ENCODE measurements around the gene BPI.

The BPI gene

DNA sequence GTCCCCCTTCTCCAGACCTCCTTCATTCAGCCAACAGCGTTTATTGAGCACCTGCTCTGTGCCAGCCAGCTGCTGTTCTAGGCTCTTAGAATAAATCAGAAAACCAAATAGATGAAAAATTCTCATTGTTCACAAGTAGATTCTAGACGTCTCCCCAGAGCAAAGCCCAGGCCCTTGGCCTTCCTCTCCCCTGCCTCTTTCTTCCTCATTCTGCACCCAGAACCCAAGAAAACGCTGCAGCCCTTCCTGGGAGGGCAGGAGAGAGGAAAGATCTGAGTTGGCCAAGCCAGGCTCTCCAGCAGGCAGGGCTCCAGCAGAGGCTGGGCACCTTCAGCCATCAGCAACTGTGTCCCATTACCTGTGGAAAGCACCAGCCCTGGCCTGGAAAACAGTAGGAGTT lies 12.0 kb upstream of the BPI start:
- ChIA-PET CTCF (interaction anchor here (0.6 to 2.3 kb wide), 14 partner anchors 9 to 71 kb away, joined by 3 to 9 read pairs (median 4); no protein-coding TSS in a partner anchor), POLR2A (interaction anchor here (0.6 kb wide), 1 partner anchor 16 kb away, joined by 3 read pairs; no protein-coding TSS in a partner anchor)
- DNase-seq (ENCODE audit: low read depth, low spot score) = no peak
- TF ChIP-seq, protein P1, sequence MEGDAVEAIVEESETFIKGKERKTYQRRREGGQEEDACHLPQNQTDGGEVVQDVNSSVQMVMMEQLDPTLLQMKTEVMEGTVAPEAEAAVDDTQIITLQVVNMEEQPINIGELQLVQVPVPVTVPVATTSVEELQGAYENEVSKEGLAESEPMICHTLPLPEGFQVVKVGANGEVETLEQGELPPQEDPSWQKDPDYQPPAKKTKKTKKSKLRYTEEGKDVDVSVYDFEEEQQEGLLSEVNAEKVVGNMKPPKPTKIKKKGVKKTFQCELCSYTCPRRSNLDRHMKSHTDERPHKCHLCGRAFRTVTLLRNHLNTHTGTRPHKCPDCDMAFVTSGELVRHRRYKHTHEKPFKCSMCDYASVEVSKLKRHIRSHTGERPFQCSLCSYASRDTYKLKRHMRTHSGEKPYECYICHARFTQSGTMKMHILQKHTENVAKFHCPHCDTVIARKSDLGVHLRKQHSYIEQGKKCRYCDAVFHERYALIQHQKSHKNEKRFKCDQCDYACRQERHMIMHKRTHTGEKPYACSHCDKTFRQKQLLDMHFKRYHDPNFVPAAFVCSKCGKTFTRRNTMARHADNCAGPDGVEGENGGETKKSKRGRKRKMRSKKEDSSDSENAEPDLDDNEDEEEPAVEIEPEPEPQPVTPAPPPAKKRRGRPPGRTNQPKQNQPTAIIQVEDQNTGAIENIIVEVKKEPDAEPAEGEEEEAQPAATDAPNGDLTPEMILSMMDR (IDR thresholded peaks at IDR 0.05; ENCODE audit: insufficient read depth, low read length, missing control alignments) = no peak
- no peak overlapping the region for H3K4me3 ChIP-seq (ENCODE audit: low read depth, low read length)

DNA sequence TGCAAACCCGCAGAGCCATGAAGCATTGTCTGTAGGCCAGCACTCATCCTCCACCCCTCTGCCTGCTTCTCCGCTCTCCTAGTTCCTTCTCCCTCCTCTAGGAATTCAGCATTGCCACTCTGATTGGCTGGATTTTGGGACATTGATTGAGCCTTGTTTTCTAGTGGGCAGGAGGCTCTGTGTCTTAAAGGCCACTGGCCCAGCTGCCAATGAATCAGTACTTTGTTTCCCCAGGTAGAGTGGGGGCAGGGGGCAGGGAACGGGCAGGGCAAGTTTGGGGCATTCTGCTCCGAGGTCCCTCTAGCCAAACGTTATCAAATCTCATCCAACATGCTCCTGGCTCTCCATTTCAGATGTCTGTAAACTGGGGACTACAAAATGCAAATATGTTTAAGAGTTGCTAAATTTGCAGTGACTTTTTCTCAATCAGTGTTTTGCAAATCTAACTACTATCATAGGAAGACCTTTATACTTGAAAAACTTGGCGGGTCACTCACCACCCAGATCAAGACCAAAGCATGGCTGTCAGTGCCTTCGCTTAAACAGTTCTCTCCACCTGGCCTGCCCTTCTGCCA lies 10.4 kb upstream of the BPI start:
- ChIA-PET POLR2A (no interaction called here), CTCF (interaction anchor here (1.0 kb wide), 1 partner anchor 236 kb away, joined by 4 read pairs; no protein-coding TSS in a partner anchor)
- TF ChIP-seq, protein P1 (IDR thresholded peaks at IDR 0.05; ENCODE audit: insufficient read depth, low read length, missing control alignments) = no peak
- no peak overlapping the region for H3K4me3 ChIP-seq (ENCODE audit: low read depth, low read length)
- no peak for DNase-seq (ENCODE audit: low read depth, low spot score)

DNA sequence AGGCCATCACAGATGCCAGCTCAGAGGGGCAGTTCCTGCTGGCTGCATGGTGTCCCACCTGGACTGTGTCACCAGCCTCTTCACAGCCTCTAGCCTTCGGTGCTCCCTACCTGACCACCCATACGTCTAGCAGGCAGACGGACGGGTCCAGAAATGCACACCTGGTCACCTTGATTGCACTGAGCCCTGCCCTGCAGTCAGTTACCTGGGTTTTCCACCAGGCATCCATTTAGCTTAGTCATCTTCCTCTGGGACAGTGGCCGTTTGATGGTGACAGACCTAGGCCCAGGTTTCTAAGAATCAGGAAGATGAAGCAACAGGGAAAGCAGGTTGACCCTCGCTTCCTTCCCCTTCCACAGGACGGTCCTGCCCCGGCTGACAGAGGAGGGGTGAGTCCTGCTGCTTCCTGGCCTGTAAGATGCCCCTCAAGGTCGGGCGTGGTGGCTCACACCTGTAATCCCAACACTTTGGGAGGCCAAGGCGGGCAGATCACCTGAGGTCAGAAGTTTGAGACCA lies 9.8 kb upstream of the BPI start:
- POLR2A ChIA-PET = no interaction called here
- no peak for DNase-seq (ENCODE audit: low read depth, low spot score)
- CTCF ChIA-PET = interaction anchor here (1.0 kb wide), 1 partner anchor 237 kb away, joined by 4 read pairs; no protein-coding TSS in a partner anchor
- H3K4me3 ChIP-seq (ENCODE audit: low read depth, low read length) = no peak overlapping the region
- TF ChIP-seq, protein P1 (IDR thresholded peaks at IDR 0.05; ENCODE audit: insufficient read depth, low read length, missing control alignments) = no peak

- CTCF ChIA-PET = no interaction called here
- no peak overlapping the region for H3K4me3 ChIP-seq (ENCODE audit: low read depth, low read length)
- TF ChIP-seq, protein P1 (IDR thresholded peaks at IDR 0.05; ENCODE audit: insufficient read depth, low read length, missing control alignments) = no peak
- no peak for DNase-seq (ENCODE audit: low read depth, low spot score)
- POLR2A ChIA-PET = no interaction called here
Observed at GRCh38 chr20:38295811-38296210, 8.1 kb upstream of the BPI start.

DNA sequence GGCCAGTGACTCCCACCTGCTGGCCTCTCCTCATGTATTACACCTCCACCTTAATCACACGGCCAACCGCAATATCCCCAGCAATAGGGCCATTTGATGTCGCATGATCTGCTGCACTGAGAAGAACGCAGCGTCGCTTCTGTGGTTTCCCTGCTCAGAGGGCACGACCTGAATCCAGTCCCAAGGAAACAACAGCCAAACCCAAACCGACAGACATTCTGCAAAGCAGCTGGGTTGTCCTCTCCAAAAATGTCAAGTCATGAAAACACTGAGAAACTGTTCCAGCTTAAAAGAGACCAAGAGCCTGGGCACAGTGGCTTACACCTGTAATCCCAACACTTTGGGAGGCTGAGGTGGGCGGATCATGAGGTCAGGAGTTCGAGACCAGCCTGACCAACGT lies 7.5 kb upstream of the BPI start:
- CTCF ChIA-PET = no interaction called here
- DNase-seq (ENCODE audit: low read depth, low spot score) = no peak
- POLR2A ChIA-PET = no interaction called here
- TF ChIP-seq, protein P1 (IDR thresholded peaks at IDR 0.05; ENCODE audit: insufficient read depth, low read length, missing control alignments) = no peak
- H3K4me3 ChIP-seq (ENCODE audit: low read depth, low read length) = no peak overlapping the region

GRCh38 chr20:38297916-38298674 lies 5.9 kb upstream of the BPI start:
- TF ChIP-seq, protein P1 (IDR thresholded peaks at IDR 0.05; ENCODE audit: insufficient read depth, low read length, missing control alignments) = no peak
- ChIA-PET CTCF (interaction anchor here (1.3 to 15.7 kb wide), 3 partner anchors 10 to 240 kb away, joined by 4 to 250 read pairs (median 5); no protein-coding TSS in a partner anchor), POLR2A (no interaction called here)
- H3K4me3 ChIP-seq (ENCODE audit: low read depth, low read length) = no peak overlapping the region
- no peak for DNase-seq (ENCODE audit: low read depth, low spot score)
